Left ventricle myocardium superior (tissue), 1 donor: ENCODE data around the gene SCAF8. TPM values are rescaled to one million over a fixed set of nuclear protein-coding genes. Genes with fewer than 3 reads are reported as not detected.
A peak's percentile ranks its signal among the peaks of the same experiment; 100 is the strongest.

Source experiments
- ATAC-seq: fragments of 200-7000 bp; cut with Tn5 transposase; one replicate; pipeline ENCODE4 v1.9.1; 2020; ENCODE audit warnings: mild to moderate bottlenecking, moderate library complexity
- DNase-seq: peaks from one replicate; pipeline ENCODE4 v3.0.0-alpha.2; 2020
- intact Hi-C: fragments of 100-400 bp; cut with micrococcal nuclease; formaldehyde crosslinking; loops from one replicate; pipeline ENCODE4 v1.11.0; 2022
- total RNA-seq: library from RNA; stranded (reverse); fragmentation: NEBNext Ultra II Directional; extraction: Animal tissue kit (Norgen Biotek cat#: 25700); gene quantifications from one replicate; pipeline ENCODE4 v1.2.1, GENCODE V29; 2021
- donor health status: DM: no; HTN: yes; CAD: no; lungs with severe emphysema.

SCAF8 gene
- total RNA-seq, 1 donor from 2014 or later, result 52.8 TPM

DNA sequence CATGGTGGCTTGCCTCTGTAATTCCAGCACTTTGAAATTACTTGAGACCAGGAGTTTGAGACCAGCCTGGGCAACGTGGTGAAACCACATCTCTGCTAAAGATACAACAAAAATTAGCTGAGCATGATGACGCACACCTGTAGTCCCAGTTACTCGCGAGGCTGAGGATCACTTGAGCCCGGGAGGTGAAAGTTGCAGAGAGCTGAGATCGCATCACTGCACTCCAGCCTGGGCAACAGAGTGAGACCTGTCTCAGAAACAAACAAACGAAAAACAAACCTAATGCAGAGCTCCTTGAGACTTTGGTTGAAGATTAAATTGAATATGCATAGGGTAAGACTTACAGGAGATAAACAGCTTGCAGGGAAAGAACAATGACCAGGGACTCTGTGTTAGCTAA lies 80.8 kb downstream of the SCAF8 start:
- ATAC-seq (no peak), DNase-seq (no peak)
- intact Hi-C loops, result no loop called here

DNA sequence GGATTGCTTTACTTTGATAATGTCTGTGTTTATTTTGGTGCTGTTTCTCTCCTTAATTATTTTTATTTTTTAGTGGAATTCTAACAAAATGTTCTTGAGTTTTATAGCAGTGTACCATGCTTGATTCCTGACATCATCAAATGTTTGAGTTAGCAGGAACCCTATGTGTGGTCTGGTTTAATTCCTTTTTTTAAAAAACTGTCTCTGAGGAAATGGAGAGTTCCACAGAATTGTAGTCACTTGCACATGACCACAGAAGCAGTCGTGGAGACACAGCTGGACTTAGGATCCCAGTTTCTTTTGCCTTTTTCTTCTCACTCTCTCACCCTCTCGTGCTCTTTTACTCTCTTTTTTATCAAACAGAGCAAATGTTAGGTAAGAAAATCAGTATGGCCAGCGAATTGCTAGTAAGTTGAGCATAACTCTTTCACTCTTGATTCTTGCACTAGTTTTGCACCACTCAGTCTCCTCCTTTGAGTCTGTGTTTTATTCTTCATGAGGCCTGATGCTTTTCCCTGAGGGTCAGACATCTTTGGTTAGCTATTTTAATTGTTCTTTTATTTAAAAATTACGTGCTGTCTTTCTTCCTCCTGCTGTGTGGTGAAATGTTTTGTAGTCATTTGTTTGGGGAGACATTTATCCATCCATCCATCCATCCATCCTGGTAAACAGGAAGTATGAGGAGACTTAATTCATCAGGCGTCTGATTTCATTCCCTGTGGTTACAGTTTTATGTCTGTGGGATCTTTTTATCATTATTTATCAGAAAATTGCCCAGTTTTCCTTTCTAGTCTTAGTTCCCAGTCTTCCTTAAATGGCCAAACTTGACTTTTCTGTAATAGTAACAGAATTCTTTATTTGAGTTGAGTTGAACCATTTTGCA lies 83.0 kb downstream of the SCAF8 start:
- intact Hi-C loops, result no loop called here
- DNase-seq, result no peak
- ATAC-seq, result no peak

DNA sequence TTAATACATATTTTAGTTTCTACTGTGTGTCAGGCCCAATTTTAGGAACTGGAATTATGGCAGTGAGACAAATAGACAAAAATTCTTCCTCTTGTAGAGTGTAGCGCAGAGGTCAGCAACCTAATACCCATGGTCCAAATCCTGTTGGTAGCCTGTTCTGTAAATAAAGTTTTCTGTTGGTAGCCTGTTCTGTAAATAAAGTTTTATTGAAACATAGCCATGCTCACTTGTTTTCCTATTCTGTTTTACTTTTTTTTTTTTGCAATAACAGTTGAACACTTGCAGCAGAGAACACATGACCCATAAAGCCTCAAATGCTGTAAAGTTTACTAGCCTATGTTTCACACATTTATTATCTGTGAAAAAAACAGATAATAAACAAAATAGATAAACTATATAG lies 87.9 kb downstream of the SCAF8 start:
- no peak for ATAC-seq
- no peak for DNase-seq
- intact Hi-C loops, result no loop called here

DNA sequence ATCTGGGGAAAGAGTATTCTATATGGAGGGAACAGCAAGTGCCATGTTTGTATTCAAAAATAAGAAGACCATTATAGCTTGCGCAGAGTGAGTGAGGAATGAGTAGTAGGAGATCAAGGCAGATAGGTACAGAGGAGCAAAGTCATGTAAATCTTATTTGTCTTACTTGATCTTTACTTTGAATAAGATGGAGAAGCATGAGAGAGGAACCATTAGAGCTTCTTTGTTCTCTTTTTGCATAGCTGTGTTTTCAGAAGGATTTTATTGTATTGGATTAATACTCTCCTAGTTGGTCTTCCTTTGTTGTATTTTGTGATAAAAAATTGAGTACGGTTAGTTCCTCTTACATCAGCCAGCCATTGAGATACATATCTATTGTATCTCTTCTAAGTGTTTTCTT lies 88.4 kb downstream of the SCAF8 start:
- DNase-seq (no peak), ATAC-seq (no peak)
- intact Hi-C loops, result no loop called here

DNA sequence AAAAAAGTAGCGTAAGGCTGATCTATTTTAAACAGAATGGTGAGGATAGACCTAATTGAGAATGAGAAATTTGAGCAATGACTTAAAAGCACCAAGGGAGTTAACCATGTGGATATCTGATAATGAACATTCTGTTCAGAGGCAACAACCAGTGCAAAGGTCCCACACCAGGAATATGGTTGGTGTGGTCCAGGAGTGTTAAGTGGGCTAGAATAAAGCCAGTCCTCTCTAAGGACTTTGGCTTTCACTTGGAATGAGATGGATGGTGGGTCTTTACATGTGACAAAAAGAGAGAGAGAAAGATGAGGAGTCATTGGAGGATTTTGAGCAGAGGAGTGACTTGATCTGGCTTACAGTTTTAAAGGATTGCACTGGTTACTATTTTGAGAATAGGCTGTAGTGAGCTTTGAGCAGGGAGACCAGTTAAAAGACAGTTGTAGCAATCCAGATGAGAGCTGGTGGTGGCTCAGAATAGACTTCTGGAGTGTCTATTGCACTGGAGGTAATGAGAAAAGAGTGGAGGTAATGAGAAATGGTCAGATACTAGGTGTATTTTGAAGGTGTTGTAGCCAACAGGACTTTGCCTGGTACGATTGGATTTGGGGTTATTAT lies 89.8 kb downstream of the SCAF8 start:
- no peak for DNase-seq
- ATAC-seq, result peak; percentile 91
- intact Hi-C loops, result no loop called here

DNA sequence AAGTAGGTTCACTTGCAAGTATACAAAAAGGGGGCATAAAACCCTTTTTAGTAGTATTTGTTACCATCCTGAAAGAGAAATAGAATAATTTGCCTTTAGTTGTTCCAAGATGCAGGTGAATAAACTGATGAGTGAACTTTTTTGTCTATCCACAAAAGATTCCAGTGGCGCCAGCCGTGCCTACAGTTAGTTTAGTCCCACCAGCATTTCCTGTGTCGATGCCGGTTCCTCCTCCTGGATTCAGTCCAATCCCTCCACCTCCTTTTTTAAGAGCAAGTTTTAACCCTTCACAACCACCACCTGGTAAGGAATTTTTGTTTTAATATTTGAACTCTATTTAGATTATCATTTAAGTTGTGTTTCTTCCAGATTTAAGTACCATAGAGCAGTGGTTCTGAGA lies 90.9 kb downstream of the SCAF8 start:
- DNase-seq (no peak), ATAC-seq (peak; percentile 28)
- intact Hi-C loops, result no loop called here

DNA sequence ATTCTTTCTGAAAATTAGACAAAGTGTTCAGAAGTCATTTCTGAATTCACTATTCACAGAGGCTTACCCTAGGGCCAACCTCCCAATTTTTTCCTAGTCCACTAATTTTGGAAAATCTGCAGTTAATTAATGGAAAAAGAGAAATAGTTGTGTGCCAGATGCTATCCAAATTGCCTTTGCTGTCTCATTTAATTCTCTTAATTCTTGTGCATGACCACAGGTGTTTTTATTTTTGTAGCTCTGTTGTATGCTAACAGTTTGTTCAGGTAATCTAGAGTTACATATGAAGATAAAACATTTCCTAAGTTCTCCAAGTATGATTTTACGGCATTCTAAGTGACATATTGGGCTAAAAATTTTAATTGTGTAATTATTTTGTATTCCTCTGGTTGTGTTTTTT lies 96.8 kb downstream of the SCAF8 start:
- intact Hi-C loops, result no loop called here
- ATAC-seq, result no peak
- DNase-seq, result no peak

DNA sequence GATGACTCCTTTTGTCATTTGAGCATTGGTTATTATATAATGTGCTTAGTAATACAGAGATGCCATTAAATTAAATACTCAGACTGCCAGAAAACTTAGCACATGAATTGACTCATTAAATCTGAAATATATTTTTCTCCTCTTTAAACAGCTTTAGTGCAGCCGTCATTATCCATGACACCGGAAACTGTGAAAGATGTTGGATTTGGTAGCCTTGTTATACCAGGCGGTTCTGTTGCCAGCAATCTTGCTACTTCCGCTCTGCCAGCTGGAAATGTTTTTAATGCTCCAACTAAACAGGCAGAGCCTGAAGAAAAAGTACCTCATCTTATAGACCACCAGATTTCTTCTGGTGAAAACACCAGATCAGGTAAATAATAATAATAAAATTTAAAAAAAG lies 97.6 kb downstream of the SCAF8 start:
- ATAC-seq, result no peak
- DNase-seq, result no peak
- intact Hi-C loops, result no loop called here

DNA sequence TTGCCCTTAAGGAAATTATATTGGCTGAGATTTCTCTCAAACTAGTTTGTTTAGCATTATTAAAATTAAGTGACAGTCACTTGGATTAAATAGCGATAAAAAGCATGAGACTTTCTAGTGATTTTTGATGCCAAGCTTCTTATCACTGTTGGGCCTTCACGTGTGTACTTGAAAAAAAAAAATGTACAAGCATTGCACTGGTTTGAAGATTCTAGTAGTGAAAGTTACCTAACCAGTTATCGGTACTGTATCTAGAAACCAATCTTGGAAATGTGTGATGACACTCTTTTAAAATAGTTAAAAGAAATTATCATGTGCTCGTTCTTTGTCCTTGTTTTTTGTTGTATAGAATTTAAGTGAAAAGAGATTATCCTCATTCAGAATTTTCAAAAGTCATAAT lies 102.1 kb downstream of the SCAF8 start:
- intact Hi-C loops, result no loop called here
- ATAC-seq, result no peak

DNA sequence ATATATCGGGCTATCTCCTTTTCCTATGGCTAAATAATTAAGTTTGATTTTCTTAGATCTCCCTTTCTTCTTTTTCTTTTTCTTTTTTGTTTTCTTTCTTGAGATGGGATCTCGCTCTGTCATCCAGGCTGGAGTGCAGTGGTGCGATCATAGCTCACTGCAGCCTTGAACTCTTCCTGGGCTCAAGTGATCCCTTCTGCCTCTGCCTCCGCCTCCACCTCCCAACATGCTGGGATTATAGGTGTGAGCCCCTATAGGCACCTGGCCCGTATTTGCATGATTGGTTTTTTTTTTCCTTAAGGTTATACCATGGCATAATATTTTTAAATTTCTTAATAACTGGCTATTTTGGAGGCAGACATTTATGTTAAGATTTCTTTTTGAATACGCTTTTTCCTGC lies 106.3 kb downstream of the SCAF8 start:
- no peak for ATAC-seq
- intact Hi-C loops, result no loop called here

More for the DNA sequence above, 102.1 kb downstream of the SCAF8 start:
- no peak for DNase-seq

DNA sequence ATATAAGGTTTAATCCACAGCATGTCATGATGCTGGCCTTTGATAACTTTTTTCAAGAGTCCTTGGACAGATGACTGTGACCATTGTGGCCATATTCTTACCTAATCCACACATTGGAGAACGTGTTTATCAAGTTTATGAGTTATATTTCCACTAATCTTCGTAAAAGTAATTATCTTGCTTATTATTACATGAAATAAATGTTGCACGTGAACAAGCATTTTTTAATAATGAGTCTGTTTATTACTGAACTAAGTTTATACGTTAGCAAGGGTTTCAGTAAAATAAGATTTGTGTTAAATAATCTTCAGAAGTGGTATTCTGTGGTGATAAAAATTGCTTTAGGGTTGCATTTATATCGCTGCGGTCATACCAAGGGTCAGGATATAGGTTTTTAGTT lies 107.1 kb downstream of the SCAF8 start:
- no peak for ATAC-seq
- intact Hi-C loops, result no loop called here
- no peak for DNase-seq

More for the DNA sequence above, 106.3 kb downstream of the SCAF8 start:
- no peak for DNase-seq

DNA sequence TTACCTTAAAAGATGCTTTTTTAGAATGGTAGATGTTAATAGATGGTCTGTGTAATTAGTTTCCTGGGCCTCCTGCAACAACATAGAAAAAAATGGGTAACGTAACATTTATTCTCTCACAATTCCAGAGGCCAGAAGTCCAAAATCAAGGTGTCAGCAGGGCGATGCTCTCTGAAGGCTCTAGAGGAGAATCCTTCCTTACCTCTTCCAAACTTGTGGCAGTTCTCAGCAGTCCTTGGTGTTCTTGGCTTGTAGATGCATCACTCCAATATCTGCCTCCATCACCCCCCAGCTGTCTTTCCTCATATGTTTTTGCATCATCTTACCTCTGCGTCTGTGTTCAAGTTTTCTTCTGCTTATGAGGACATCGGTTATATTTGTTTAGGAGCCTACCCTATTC lies 107.9 kb downstream of the SCAF8 start:
- ATAC-seq (no peak), DNase-seq (no peak)
- intact Hi-C loops, result no loop called here

DNA sequence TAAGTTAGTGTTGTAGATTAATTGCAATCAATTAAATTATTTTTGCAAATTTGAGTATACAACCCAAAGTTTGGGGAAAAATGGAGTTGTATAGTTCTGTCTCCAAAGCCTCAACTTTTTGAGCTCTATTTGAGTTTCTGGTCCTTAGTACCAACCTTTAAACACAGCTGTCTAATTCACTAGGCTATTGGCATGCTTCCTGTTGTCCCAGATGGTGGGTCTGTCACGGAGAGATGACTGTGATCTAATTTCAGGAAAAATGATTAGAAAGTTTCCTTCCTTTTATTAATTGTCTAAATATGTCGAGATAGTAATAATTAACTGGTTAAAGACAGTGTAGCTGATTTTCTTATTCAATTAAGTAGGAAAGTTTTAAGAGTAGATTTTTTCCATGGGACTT lies 109.6 kb downstream of the SCAF8 start:
- peak; percentile 38 for ATAC-seq
- DNase-seq, result no peak
- intact Hi-C loops, result no loop called here

DNA sequence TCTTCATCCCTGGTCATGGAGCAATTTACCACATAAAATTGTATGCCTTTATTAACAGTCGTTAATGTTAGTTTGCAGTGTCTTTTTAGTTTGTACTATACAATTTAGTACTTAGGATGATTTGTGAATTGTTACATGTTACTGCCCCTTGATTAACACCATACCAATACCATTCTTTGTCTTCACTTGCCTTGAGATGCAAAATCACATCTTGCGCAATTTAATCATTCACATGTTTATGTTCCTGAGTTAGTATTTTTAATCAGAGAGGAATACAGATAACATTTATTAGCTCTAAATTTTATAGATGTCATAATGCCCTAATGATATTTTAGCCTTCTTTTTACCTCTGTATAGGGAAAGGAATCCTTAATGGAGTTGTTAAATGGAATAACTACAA lies 114.1 kb downstream of the SCAF8 start:
- ATAC-seq (no peak), DNase-seq (no peak)
- intact Hi-C loops, result no loop called here

DNA sequence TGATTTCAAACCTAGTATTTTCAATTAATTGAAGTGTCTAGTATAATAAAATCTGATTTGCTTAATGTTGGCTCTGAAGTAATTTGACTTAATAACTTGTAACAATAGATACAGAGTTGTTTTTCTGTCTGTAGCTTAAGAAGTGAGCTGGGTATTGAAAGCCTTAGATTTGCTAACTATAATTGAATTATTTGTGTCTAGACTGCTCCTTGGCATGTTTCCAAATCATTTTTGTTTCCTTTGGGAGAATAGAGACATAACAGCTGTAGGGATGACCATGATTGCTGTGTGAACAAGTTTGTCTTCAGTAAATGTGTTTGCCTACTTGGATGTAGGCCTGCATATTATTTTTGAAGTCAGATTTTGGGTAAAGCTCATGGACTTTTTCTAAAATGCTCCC lies 115.4 kb downstream of the SCAF8 start:
- intact Hi-C loops, result no loop called here

DNA sequence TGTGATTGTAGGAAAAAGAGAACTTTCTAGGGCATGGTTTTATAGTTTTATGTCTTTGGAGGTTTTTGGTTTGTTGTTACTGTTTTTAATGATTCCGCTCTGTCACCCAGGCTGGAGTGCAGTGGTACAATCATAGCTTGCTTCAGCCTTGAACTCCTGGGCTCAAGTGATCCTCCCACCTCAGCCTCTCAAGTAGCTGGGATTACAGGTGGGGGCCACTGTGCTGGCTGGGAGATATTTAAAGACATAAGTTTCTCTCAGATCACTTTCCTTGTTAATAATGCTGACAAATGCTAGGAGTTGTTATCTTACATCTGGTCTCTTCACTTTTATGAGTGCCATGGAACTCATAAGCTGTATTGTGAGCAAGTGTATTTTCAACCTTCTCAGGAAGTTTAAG lies 116.3 kb downstream of the SCAF8 start:
- DNase-seq, result no peak
- ATAC-seq, result no peak
- intact Hi-C loops, result no loop called here

More for the DNA sequence above, 115.4 kb downstream of the SCAF8 start:
- DNase-seq, result no peak
- ATAC-seq, result no peak

DNA sequence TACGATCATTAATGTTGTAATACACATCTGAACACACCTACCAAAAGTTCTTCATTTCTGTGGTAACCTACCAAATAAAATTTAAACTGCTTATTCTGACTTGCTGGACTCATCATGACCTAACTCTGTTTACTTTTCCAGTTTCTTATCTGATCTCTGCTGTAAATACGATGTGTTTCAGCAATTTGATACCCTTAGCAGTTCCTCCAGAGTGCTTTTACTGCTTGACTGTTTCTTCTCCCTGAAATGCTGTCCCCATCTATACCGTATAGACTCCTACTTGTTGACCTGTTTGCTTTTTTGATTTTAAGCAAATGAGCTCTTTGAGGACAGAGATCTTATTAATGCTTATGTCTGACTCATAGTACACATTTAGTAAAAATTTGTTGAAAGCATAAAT lies 119.5 kb downstream of the SCAF8 start:
- intact Hi-C loops, result no loop called here
- DNase-seq, result no peak
- ATAC-seq, result no peak

DNA sequence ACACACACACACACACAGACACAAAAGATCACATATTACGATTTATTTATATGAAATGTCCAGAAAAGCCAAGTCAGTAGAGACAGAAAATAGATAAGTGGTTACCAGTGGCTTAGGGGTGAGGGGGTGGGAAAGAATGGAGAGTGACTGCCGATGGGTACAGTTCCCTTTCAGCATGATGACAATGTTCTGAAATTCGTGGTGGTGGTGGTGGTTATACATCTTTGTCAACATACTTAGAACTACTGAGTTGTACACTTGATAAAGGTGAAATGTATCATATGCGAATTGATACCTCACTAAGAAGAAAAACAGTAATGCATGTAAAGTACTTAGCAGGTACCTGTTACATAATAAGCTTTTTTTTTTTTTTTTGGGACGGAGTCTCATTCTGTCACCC lies 124.3 kb downstream of the SCAF8 start:
- DNase-seq (no peak), ATAC-seq (no peak)
- intact Hi-C loops, result no loop called here

DNA sequence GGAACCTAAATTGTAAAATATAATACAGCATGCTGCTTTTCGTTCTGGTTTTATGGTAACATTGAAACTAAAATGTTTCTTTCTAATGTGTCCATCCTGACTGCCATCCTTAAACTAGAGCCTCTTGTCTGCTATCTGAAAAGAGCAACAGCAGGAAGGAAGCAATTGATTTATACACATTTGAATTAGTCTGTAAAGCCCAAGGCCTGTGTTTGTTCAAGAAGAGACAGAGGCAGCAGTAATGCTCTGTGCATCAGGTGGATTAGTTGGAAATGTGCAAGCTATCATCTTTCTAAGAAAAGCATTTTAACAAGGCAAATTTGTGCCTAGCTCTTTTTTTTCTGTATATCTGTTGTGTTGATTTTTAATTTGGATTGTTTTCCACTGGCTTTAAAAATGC lies 128.6 kb downstream of the SCAF8 start:
- DNase-seq, result no peak
- intact Hi-C loops, result no loop called here

DNA sequence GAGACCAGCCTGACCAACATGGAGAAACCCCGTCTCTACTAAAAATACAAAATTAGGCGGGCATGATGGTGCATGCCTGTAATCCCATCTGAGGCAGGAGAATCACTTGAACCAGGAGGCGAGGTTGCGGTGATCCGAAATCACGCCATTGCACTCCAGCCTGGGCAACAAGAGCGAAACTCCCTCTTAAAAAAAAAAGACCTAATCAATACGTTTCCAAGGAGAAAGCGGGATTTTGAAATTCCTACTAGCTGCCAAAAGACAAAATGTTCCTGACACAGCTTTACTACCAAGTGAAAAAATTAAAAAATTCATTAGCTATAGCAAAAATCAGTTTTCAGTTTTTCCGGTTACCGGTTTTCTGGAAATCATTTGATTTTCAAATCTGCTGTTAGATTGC lies 129.3 kb downstream of the SCAF8 start:
- no peak for DNase-seq
- intact Hi-C loops, result no loop called here

More for the DNA sequence above, 128.6 kb downstream of the SCAF8 start:
- no peak for ATAC-seq

DNA sequence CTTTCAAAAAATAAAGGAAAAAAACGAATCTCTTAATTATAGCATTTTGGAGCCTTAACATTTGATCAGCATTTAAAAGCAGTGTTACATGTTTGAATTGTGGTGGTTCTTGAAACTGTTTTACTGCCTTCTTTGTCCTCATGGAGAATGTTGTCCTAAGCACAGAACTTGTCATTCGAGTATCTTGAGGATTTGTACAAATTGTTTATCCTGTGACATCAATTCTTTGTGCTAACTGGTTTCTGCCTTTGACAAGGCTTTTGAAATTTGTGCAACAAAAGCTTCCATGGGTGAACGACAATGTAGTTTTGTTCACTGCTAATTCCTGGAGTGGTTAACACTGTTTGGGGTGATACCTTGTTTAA lies 130.8 kb downstream of the SCAF8 start:
- intact Hi-C loops, result no loop called here
- ATAC-seq, result no peak
- no peak for DNase-seq

More for the DNA sequence above, 129.3 kb downstream of the SCAF8 start:
- no peak for ATAC-seq
